Epidermal melanocyte (primary cell): ENCODE results near the gene SH3RF3.

Source experiments
- DNase-seq: peaks from one replicate; pipeline ENCODE4 v3.0.0; 2011; ENCODE audit warnings: low spot score; ENCODE audit not compliant: insufficient read length

SH3RF3 gene

DNA sequence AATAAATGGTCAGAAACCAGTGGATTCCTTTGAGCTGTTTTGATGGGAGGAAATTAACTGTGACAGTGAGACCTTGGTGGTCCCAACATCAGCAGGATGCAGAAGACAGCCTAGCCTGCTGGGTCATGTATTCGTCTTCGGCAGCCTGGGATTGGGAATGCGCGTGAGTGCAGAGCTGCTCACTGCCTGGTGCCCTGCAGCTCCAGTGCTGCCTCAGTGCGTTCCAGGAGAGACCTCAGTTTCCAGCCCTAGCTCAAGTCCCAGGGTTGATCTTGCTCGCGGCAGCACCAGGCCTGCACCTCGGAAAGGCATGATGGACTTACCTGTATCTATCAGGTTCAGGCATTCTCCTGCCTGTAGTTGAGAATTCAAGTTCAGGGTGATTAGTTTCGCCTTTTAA, 203.9 kb downstream of the SH3RF3 start:
- DNase-seq = no peak

GRCh38 chr2:109333414-109334210, 204.6 kb downstream of the SH3RF3 start:
- DNase-seq = no peak

- DNase-seq = no peak
These were observed 206.7 kb downstream of the SH3RF3 start for GRCh38 chr2:109335631-109336176.

GRCh38 chr2:109336296-109336695, 207.3 kb downstream of the SH3RF3 start:
- no peak for DNase-seq

DNA sequence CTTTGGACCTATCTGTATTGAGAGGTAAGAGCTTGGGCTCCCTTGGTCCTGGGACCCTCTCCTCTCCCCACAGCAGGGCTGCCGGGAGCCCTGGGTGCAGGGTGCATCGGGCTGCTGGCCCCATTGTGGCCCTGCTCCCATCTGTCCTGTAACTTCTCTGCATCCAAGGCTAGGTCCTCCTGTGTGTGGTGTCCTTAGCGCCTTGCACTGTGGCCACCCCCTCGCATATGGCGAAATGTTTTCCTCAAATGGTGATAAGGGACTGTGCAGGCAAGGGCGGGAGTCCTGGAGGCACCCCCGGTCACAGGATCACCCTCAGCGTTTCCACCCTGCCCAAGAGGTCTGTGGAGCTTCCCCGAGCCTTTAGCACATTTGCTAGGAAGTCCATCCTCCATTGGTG, 208.2 kb downstream of the SH3RF3 start:
- no peak for DNase-seq

DNA sequence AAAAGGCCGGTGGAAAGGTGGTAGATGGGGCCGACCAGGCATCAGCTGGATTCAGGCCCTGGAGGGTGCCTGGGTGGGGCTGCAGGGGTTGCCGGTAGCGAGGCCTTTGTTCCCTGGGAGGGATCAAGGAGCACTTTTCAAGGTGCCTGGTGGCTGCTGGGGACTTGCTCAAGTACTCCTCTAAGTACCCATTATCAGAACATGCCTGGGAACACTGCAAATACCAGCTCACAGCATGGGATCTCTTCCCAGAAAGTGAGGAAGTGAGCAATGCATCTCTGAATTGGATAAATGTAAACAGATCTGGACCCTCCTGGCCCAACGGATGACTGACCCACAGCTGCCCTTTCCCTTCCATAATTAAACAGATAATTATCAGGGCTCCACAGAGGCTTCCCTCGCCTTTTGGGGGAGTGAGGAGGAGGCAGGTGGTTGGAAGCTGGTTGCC, 210.5 kb downstream of the SH3RF3 start:
- no peak for DNase-seq

- DNase-seq = no peak
These were observed 211.4 kb downstream of the SH3RF3 start for GRCh38 chr2:109340381-109340780.

GRCh38 chr2:109341355-109342255, 212.6 kb downstream of the SH3RF3 start:
- no peak for DNase-seq

GRCh38 chr2:109342256-109342850, 213.3 kb downstream of the SH3RF3 start:
- DNase-seq = no peak

DNA sequence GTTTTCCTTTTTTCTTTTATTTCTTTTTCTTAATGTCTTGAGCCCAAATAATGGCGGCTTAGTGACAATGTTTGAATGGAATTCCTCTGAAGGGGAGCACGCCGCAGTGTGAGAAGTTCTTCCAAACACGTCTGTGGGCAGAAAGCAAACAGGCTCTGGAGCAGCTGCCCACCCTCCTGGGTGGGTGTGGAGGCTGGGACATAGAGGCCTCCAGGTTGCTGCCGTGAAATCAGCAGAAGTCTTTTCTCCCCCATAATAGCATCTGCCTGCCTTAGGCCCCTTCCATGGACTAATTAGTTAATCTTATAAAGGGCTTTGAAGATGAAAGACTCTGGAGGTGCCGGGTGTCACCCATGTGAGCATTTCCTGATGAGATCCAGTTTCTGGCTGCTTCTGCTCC, 213.9 kb downstream of the SH3RF3 start:
- DNase-seq = no peak

GRCh38 chr2:109343460-109343859, 214.5 kb downstream of the SH3RF3 start:
- no peak for DNase-seq

GRCh38 chr2:109344270-109344805, 215.3 kb downstream of the SH3RF3 start:
- DNase-seq = no peak

DNA sequence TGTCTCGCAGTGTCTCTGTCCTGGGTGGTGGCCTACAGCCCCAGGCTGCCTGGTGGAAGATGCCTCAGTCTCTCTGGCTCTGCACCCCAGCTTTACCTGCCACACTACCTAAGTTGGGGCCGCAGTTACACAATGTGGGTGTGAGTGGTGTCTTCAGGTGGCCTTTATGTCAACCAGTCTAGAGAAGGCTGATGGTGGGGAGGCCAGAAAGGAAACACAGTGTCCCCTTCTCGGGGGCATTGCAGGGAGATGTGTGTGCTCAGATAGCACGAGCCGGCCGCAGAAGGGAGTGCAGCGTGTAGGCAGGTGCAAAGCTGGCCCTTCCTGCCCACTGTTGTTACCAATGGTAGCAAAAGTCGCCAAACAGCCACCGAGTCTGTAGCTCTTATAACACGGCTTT, 216.1 kb downstream of the SH3RF3 start:
- DNase-seq = no peak

DNA sequence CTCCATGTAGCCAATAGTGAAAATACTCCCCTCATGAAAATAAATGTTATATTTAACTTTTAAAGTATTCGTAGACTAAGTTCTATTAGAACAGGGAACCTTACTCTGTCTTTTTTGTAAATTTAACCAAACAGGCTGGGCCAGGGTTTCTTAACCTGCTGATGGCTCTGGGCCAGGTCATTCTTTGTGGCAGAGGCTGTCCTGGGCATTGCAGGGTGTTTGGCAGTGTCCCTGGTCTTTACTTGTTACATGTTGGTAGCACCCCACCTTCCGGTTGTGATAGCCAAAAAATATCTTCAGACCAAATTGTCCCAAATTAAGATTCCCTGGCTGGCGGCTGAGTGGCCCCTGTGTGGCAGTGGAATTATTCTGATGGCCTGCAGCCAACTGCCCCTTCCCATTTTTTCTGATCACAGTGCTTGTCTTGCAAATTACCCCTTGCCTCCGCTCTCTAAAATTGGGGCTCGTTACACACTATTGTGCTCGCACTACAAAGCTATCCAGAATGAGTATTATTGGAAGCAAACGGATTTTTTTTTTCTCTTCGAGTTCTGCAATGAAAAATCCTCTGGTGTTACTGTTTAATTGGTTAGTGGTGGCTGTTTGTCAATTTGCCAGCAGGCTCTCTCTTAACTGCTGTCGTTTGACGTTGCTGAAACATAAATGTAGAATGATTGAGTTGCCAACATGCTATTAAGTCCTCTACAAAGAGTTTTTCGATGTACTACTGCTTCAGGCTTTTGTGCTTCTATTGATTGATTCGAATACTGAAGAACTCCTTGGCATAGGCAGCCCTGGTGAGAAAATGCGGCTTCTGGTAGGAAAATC, 216.9 kb downstream of the SH3RF3 start:
- DNase-seq = no peak

DNA sequence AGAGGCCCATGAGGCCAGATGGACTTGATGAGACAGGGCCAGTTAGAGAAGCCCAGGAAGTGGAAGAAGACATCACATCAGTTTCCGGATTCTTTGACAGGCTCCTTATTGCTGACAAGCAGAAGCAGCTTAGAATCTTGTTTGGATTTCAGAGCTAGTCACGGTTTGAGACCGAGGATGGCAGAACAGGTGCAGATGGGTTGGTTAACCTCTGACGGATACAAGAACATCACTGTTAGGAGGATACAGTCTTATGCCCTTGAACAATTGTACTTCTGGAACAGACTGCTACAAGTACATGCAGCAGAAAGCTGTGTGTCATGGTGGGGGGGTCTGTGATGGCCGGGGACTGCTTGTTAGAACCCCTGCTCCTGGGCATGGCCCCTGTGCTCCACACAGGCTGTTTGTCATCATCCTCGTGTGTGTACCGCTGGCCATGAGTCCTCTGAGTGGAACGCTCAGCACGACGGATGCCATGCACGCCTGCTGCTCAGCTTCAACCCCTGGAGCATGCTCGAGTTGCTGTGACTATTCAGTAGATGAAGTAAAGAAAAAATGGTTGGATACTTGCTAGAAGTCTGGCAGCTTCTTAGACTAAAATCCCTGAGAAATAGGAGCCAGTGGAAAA, 217.7 kb downstream of the SH3RF3 start:
- no peak for DNase-seq

GRCh38 chr2:109347626-109348025, 218.6 kb downstream of the SH3RF3 start:
- DNase-seq = no peak

DNA sequence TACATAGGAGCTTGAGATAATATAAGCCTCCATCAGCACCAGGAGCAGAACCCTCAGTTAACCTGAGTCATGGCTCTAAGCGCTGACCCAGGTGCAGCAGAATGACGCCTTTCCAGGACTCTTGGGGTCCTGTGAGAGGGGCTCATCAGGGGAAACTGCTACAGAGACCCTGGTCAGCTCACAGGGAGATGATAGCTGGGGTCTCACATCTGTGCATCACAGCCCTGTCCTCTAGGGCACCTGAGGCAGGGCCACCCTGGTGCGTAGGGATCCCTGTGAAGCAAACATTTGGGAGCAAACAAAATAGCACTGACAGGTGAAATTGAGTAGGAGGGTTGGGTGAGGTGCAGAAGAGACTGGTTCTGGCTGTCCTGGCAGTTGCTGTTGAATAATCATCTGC, 219.2 kb downstream of the SH3RF3 start:
- no peak for DNase-seq

- DNase-seq = no peak
These were observed 219.9 kb downstream of the SH3RF3 start for GRCh38 chr2:109348671-109349502.
